AG08395 (cell line): ENCODE data around the gene CDH5.
"Not testable (repeated sequence)": the region's sequence is repeated elsewhere in the genome, so short reads cannot be mapped to it uniquely, and the experiment has no call there.

ENCODE experiments used
- DNase-seq: peaks from one replicate; pipeline ENCODE4 v3.0.0; 2012; ENCODE audit warnings: mixed read lengths, low spot score

CDH5 gene

DNA sequence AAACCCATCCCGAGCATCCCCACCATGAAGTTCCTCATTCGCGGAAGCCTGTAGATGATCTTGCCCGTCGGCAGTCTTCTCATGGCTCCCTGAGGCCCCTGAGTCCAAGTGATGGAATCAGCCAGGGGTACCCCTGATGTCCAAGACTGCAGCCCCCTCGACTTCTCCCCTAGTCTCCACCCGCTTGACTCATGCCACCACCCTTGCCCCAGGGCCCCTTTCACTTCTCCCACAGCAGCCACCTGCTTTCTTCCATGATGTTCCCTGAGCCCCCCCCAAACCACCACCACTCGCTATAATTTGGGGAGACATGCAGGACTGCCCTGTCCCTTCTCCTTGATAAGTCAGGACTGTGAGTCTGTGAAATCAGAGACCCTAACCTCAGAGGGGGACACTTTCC is 72.0 kb downstream of the CDH5 start:
- DNase-seq: no peak

DNA sequence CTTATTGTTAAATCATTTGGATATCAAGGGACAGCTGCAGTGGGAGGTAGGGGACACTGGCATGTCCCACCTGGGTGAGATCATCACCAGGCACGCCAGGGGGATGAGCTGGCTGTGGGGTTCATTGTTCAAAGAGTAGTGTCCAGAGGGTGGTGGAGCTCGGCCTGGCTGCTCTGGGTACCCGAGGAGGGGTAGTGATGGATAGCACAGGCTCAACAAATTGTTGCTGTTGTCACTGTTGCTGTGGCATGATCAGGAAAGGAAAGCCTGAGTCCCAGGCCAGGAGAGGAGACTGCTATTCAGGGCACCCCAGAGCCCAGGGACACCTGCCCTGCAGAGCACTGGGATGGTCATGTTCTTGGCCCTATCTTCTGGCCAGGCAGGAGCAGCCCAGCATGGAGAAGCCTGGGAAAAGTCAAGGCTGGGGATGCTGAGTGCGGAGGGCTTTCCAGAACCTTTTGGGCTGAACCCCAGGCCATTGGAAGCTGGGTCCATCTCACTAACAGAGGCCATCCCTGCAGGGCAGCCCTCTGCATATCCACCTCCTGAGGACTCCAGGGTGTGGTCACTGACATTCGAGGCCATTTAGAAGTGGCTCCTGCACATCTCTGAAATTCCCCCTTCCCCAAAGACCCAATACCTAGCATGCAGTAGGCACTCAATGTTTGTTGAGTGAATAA is 72.7 kb downstream of the CDH5 start:
- no peak for DNase-seq

- no peak for DNase-seq
Measured at GRCh38 chr16:66440271-66440802, 73.8 kb downstream of the CDH5 start.

DNA sequence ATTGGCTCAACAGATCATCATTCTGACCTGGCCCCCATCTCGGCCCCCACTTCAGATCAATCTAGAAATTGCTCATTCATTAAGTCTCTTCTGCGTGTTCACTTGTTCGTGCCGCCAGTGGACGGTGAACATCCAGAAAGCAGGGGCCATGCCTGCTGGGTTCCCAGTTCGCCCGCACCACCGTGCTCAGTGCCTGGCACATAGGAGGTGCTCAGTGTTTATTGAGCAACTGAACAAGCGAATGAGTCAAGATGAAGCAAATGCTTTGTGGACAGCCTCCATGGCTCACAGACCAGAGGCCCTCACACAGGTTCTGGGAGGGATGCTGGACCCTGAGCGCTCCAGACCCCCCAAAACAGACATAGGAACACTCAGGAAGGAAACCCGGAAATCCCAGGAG is 74.5 kb downstream of the CDH5 start:
- DNase-seq: no peak

GRCh38 chr16:66441586-66442375 is 75.3 kb downstream of the CDH5 start:
- DNase-seq: peak; percentile 77

GRCh38 chr16:66442502-66443268 is 76.2 kb downstream of the CDH5 start:
- DNase-seq: no peak

DNA sequence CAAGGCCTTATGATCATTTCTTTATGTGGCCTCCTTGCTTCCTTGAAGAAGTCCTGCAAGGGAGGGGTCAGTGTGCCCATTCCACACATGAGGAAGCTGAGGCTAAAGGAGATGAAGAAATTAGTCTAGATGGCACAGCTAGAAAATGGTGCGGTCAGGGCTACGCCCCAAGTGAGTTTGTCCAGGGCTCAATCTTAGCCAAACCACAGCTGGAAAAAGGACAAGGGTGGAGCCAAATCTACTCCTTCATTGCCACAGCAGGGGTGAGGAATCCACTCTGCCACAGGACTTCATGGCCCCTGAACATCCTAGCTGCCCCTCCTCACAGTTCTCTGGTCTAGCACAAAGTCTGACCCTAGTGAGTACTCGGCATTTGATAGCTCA is 76.8 kb downstream of the CDH5 start:
- DNase-seq: peak; percentile 66

DNA sequence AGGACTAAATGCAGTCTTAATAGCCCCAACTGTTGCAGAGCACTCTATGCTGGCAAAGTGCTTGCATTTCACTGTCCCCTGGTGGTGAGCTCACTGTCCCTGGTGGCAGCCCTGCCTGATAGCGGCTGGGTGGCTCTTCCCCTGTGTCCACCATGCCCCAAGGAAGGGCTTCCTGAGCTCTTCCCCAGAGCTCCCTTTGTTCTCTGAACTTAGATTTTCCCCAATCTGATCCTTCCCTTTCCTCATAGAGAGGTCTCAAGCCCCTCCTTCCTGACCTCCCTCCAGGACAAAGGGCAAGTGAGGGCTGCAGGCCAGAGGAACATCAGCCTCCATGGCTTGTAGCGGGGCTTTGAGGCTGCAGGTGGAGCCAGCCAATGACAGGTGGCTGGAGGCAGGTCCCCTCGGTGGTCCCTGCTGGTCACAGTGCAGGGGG is 77.6 kb downstream of the CDH5 start:
- no peak for DNase-seq

GRCh38 chr16:66446737-66447136 is 80.2 kb downstream of the CDH5 start:
- DNase-seq: no peak

DNA sequence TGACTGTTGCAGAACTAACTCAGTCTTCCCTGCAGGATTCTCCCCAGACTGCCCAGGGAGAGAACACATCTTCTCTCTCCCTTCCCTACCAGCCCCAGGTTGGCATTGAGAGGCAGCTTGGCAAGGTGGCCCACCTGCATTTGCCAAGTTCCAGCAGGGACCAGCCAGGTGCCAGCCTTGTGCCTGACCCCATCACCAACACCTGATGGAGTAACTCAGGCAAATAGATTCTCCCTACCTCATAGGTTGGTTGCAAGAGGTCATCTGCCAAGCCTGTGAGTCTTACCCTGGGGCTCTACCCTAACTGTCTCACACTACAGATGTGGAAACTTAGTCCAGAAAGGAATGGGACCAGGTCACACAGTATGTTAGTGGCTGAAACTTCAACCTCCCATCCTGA is 81.0 kb downstream of the CDH5 start:
- DNase-seq: no peak

GRCh38 chr16:66451548-66451947 is 85.1 kb downstream of the CDH5 start:
- DNase-seq: no peak

GRCh38 chr16:66453230-66453629 is 86.7 kb downstream of the CDH5 start:
- not testable (repeated sequence) for DNase-seq
